Astrocyte of the hippocampus (primary cell): ENCODE measurements around the gene FAM120C.

ENCODE experiments used
- DNase-seq: peaks from one replicate; pipeline ENCODE4 v3.0.0; 2011; ENCODE audit warnings: low read depth, low spot score

FAM120C gene

DNA sequence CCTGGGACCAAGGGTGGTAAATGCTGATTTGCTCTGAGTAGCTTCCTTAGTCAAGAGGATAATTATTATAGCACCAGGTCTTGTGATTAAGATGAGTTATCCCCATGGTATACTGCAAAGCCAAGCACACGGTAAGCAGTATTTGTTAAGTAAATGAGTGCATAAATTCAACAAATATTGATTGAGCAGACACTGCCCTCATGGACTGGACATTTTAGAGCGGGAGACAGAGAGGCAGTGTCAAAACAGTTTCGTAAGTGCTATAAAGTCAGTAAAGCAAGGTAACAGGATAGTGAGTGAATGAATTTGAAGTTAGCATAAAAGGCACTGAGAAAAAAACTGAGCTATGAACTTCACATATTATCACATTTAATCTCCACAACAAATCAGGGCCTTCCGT lies 152.7 kb downstream of the FAM120C start:
- DNase-seq, result no peak

DNA sequence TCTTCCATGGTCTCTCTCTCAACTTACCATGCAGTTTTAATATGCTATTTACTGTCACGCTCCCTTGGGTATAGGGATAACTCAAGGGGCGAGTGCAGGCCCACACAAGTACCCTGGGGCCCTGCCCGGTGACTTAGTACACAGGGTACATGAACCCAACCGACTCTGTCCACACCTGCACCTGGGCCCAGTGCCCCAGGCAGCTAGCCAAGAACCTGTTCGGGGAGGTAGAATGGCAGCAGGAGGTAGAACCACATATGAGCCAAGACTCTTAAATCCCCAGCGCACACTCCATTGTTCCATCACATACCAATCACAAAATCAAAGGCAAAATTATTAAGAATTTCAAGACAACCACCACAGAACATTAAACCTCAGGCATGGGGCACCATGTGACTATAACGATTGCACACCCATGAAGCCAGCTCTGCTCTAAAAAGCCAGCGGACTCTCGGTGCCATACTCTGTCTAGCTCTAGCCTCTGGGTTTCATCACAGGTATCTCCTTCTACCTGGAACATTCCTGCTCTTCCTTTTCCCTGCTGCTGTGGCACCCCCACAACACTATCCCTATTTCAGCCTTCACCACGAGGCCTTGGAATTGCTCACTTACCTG lies 153.4 kb downstream of the FAM120C start:
- no peak for DNase-seq

DNA sequence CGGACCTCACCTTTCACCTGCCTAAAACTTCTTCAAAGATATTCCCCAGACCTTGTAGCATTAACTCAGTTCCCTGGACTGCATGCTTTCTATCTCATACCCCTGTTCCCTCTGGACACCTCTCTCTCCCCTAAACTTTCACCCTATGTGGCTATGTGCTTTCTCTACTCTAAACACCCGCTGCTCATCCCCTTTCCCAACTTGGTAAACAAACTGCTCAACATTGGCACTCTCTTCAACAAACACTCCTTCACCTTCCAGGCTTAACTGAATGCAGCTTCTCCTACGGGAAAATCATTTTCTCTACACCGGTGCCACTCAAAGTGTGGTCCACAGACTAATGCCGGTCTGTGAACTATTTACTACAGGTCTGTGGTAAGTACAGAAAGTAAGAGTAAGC lies 158.7 kb downstream of the FAM120C start:
- DNase-seq, result no peak
